PC-9 (cell line): ENCODE data around the gene SLC35F3.

Experiments used
- EZH2 ChIP-seq: fragments of 200-600 bp; sonication (generic); IDR thresholded peaks from 2 replicates; pipeline ENCODE4 v1.8.0; 2017; ENCODE audit warnings: antibody characterized with exemption, low read depth
- TF ChIP-seq, protein P1 (sequence below): fragments of 200-600 bp; sonication (generic); conservative IDR thresholded peaks from 2 replicates; pipeline ENCODE4 v1.6.1; 2017; ENCODE audit warnings: mixed run types, antibody characterized with exemption, mild to moderate bottlenecking, moderate library complexity

DNA sequence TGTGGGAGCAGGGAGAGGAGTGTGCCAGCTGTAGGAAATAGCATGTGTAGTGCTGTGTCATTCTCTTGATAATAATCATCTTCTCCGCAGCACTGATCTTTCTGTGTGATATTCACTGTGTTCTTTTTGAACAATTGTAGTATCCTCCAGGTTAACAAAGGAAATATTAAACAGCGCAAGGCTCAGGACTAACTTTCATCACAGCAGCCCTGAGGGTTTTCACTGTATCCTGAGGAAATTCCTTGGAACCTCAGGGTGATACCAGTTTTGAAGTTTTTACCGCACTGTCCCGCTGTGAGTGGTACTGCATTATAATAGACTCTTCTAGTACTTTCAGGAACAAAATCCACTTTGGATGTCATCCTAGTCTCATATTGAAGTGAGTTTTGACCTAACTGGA is 240.4 kb downstream of the SLC35F3 start:
- TF ChIP-seq, protein P1, sequence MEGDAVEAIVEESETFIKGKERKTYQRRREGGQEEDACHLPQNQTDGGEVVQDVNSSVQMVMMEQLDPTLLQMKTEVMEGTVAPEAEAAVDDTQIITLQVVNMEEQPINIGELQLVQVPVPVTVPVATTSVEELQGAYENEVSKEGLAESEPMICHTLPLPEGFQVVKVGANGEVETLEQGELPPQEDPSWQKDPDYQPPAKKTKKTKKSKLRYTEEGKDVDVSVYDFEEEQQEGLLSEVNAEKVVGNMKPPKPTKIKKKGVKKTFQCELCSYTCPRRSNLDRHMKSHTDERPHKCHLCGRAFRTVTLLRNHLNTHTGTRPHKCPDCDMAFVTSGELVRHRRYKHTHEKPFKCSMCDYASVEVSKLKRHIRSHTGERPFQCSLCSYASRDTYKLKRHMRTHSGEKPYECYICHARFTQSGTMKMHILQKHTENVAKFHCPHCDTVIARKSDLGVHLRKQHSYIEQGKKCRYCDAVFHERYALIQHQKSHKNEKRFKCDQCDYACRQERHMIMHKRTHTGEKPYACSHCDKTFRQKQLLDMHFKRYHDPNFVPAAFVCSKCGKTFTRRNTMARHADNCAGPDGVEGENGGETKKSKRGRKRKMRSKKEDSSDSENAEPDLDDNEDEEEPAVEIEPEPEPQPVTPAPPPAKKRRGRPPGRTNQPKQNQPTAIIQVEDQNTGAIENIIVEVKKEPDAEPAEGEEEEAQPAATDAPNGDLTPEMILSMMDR: no peak
- no peak for TF ChIP-seq EZH2
